Vagina (tissue), 2 donors: ENCODE measurements around the gene TEAD3. TPM values are rescaled to one million over a fixed set of nuclear protein-coding genes. Genes with fewer than 3 reads are reported as not detected.
"Not testable (repeated sequence)": the region's sequence is repeated elsewhere in the genome, so short reads cannot be mapped to it uniquely, and the experiment has no call there.

Experiments used
- DNase-seq, 2 donors: peaks; one replicate each; pipeline ENCODE4 v3.0.0-alpha.2; 2017; ENCODE audit errors: extremely low spot score in 2 of 2
- H3K27ac ChIP-seq: fragments of 200-600 bp; sonication (generic); one replicate; pipeline ENCODE4 v1.5.1; 2019
- H3K27me3 ChIP-seq: fragments of 200-600 bp; sonication (generic); one replicate; pipeline ENCODE4 v1.5.1; 2019
- H3K36me3 ChIP-seq, 2 donors: fragments of 200-600 bp; sonication (generic); one replicate each; pipeline ENCODE4 v1.5.1; 2017 to 2019
- H3K4me1 ChIP-seq: fragments of 200-600 bp; sonication (generic); one replicate; pipeline ENCODE4 v1.5.1; 2019
- H3K4me3 ChIP-seq, 2 donors: fragments of 200-600 bp; sonication (generic); 1 replicate in 1 of 2; 2 replicates in 1 of 2; pipeline ENCODE4 v1.5.1; 2016 to 2019
- H3K9me3 ChIP-seq: fragments of 200-600 bp; sonication (generic); one replicate; pipeline ENCODE4 v1.5.1; 2019
- CTCF ChIP-seq, 3 experiments: fragments of 450-650 bp in 2 of 3; fragments of 200-600 bp in 1 of 3; sonication (generic) in 1 of 3; IDR thresholded peaks; one replicate each; pipeline ENCODE4 v1.5.1; 2017 to 2019; ENCODE audit warnings: antibody characterized with exemption in 3 of 3, mild to moderate bottlenecking in 2 of 3, moderate library complexity in 2 of 3
- POLR2A ChIP-seq, 2 donors: fragments of 450-650 bp; IDR thresholded peaks; one replicate each; pipeline ENCODE4 v1.6.1; 2017; ENCODE audit warnings: antibody characterized with exemption in 2 of 2, mild to moderate bottlenecking in 2 of 2, moderate library complexity in 2 of 2
- POLR2AphosphoS5 ChIP-seq, 2 donors: sonication (generic); formaldehyde crosslinking; IDR thresholded peaks; one replicate each; pipeline ENCODE4 v1.9.0; 2017; ENCODE audit warnings: antibody characterized with exemption in 2 of 2, mild to moderate bottlenecking in 2 of 2, low read depth in 1 of 2; ENCODE audit not compliant: insufficient read depth in 1 of 2
- intact Hi-C: fragments of 100-400 bp; cut with DNase I; formaldehyde crosslinking; loops from one replicate; pipeline ENCODE4 v1.15.1; 2023
- total RNA-seq: library from RNA; depleted of rRNA; stranded (reverse); fragments of >200 nt; gene quantifications from one replicate; pipeline ENCODE4 v1.2.3, GENCODE V29; 2016

TEAD3 gene
- total RNA-seq, 1 donor from 2014 or later, result 29.0 TPM

- Histone ChIP-seq H3K4me3 (no peak overlapping the region), H3K4me1 (no peaks in the 10 kb centered on the region), H3K27ac (no peak overlapping the region), H3K36me3 (no peaks in the 10 kb centered on the region), H3K9me3 (no peaks in the 10 kb centered on the region), H3K27me3 (no peaks in the 10 kb centered on the region)
- DNase-seq, result no peak
- intact Hi-C loops, result no loop called here
- TF ChIP-seq POLR2AphosphoS5 (IDR thresholded peaks at IDR 0.05; ENCODE audit: insufficient read depth in 1 of 2, low read depth in 1 of 2), result no peak
- TF ChIP-seq CTCF (IDR thresholded peaks at IDR 0.05), result no peak
- TF ChIP-seq POLR2A (IDR thresholded peaks at IDR 0.05), result no peak
These were observed 42.3 kb upstream of the TEAD3 start for GRCh38 chr6:35539223-35539622.

GRCh38 chr6:35535847-35536246 lies 39.0 kb upstream of the TEAD3 start:
- H3K36me3 ChIP-seq, H3K27me3 ChIP-seq, H3K27ac ChIP-seq, intact Hi-C loops, H3K9me3 ChIP-seq, DNase-seq, H3K4me3 ChIP-seq, H3K4me1 ChIP-seq: not testable (repeated sequence)

- Histone ChIP-seq H3K4me3 (no peak overlapping the region), H3K9me3 (no peaks in the 10 kb centered on the region), H3K36me3 (no peaks in the 10 kb centered on the region), H3K27me3 (no peaks in the 10 kb centered on the region), H3K4me1 (no peaks in the 10 kb centered on the region), H3K27ac (no peak overlapping the region)
- intact Hi-C loops, result no loop called here
- DNase-seq, result no peak
- TF ChIP-seq CTCF (IDR thresholded peaks at IDR 0.05), result no peak
- TF ChIP-seq POLR2A (IDR thresholded peaks at IDR 0.05), result no peak
- no peak for TF ChIP-seq POLR2AphosphoS5 (IDR thresholded peaks at IDR 0.05; ENCODE audit: insufficient read depth in 1 of 2, low read depth in 1 of 2)
These were observed 37.7 kb upstream of the TEAD3 start for GRCh38 chr6:35534407-35535170.

GRCh38 chr6:35533981-35534380 lies 37.1 kb upstream of the TEAD3 start:
- Histone ChIP-seq H3K27ac (no peak overlapping the region), H3K36me3 (no peaks in the 10 kb centered on the region), H3K27me3 (no peaks in the 10 kb centered on the region), H3K9me3 (no peaks in the 10 kb centered on the region), H3K4me3 (no peak overlapping the region), H3K4me1 (no peaks in the 10 kb centered on the region)
- TF ChIP-seq POLR2A (IDR thresholded peaks at IDR 0.05) (no peak), POLR2AphosphoS5 (IDR thresholded peaks at IDR 0.05; ENCODE audit: insufficient read depth in 1 of 2, low read depth in 1 of 2) (no peak), CTCF (IDR thresholded peaks at IDR 0.05) (no peak)
- no peak for DNase-seq
- intact Hi-C loops, result no loop called here

GRCh38 chr6:35532126-35532525 lies 35.2 kb upstream of the TEAD3 start:
- Histone ChIP-seq H3K4me3 (no peak overlapping the region), H3K36me3 (no peaks in the 10 kb centered on the region), H3K9me3 (no peaks in the 10 kb centered on the region), H3K27ac (no peak overlapping the region), H3K4me1 (no peaks in the 10 kb centered on the region), H3K27me3 (no peaks in the 10 kb centered on the region)
- intact Hi-C loops, result no loop called here
- DNase-seq, result no peak
- TF ChIP-seq POLR2AphosphoS5 (IDR thresholded peaks at IDR 0.05; ENCODE audit: insufficient read depth in 1 of 2, low read depth in 1 of 2), result no peak
- TF ChIP-seq POLR2A (IDR thresholded peaks at IDR 0.05), result no peak
- TF ChIP-seq CTCF (IDR thresholded peaks at IDR 0.05), result no peak
